Loucy (cell line): Measurements from ENCODE around the gene PTTG1IP.
A peak's percentile ranks its signal among the peaks of the same experiment; 100 is the strongest.
"Not testable (repeated sequence)": the region's sequence is repeated elsewhere in the genome, so short reads cannot be mapped to it uniquely, and the experiment has no call there.

Experiments
- H2AFZ ChIP-seq: fragments of 200-600 bp; sonication (generic); 2 replicates; pipeline ENCODE4 v1.6.0; 2016; ENCODE audit warnings: antibody characterized with exemption, mild to moderate bottlenecking, low read length, moderate library complexity
- H3F3A ChIP-seq: fragments of 200-600 bp; 2 replicates; pipeline ENCODE4 v1.6.0; 2016; ENCODE audit warnings: antibody characterized with exemption, low read depth, mild to moderate bottlenecking
- H3K27me3 ChIP-seq: fragments of 200-600 bp; sonication (generic); 2 replicates; pipeline ENCODE4 v1.6.1; 2014; ENCODE audit warnings: low read length, mild to moderate bottlenecking; ENCODE audit not compliant: insufficient read depth, poor library complexity, severe bottlenecking
- H3K36me3 ChIP-seq: fragments of 200-600 bp; sonication (generic); 2 replicates; pipeline ENCODE4 v1.6.1; 2016; ENCODE audit warnings: low read length; ENCODE audit not compliant: insufficient read depth
- H3K4me1 ChIP-seq: fragments of 200-600 bp; sonication (generic); 2 replicates; pipeline ENCODE4 v1.5.1; 2014; ENCODE audit warnings: low read length, mild to moderate bottlenecking; ENCODE audit not compliant: insufficient read depth, poor library complexity, severe bottlenecking
- H3K4me2 ChIP-seq: fragments of 200-600 bp; sonication (generic); 2 replicates; pipeline ENCODE4 v1.6.0; 2014; ENCODE audit warnings: antibody characterized with exemption, low read length, low read depth, mild to moderate bottlenecking; ENCODE audit not compliant: poor library complexity, severe bottlenecking
- H3K4me3 ChIP-seq: fragments of 200-600 bp; sonication (generic); 2 replicates; pipeline ENCODE4 v1.5.1; 2014; ENCODE audit warnings: low read length, mild to moderate bottlenecking, mixed read lengths; ENCODE audit not compliant: poor library complexity, severe bottlenecking
- H3K79me2 ChIP-seq: fragments of 200-600 bp; sonication (generic); 2 replicates; pipeline ENCODE4 v1.6.1; 2014; ENCODE audit warnings: low read length; ENCODE audit not compliant: insufficient read depth
- H3K9ac ChIP-seq: fragments of 200-600 bp; sonication (generic); 2 replicates; pipeline ENCODE4 v1.6.0; 2014; ENCODE audit warnings: mild to moderate bottlenecking, low read depth, low read length, moderate library complexity; ENCODE audit not compliant: poor library complexity, severe bottlenecking
- H3K9me2 ChIP-seq: fragments of 200-600 bp; sonication (generic); replicated peaks from 2 replicates; pipeline ENCODE4 v1.6.1; 2016; ENCODE audit warnings: low read depth, low read length, mixed read lengths
- H3K9me3 ChIP-seq: fragments of 200-600 bp; sonication (generic); 2 replicates; pipeline ENCODE4 v1.6.1; 2014; ENCODE audit warnings: mild to moderate bottlenecking, antibody characterized with exemption, low read length, low read depth; ENCODE audit not compliant: insufficient read depth
- H4K20me1 ChIP-seq: fragments of 200-600 bp; sonication (generic); 2 replicates; pipeline ENCODE4 v1.6.0; 2014; ENCODE audit warnings: antibody characterized with exemption, low read length, mild to moderate bottlenecking; ENCODE audit not compliant: insufficient read depth, poor library complexity, severe bottlenecking
- EZH2phosphoT487 ChIP-seq: fragments of 200-600 bp; IDR thresholded peaks from 2 replicates; pipeline ENCODE4 v1.6.1; 2018; ENCODE audit warnings: antibody characterized with exemption, mild to moderate bottlenecking, moderate library complexity, borderline replicate concordance
- TF ChIP-seq, protein P1 (sequence below): fragments of 200-600 bp; sonication (generic); conservative IDR thresholded peaks from 2 replicates; pipeline ENCODE4 v1.5.1; 2014; ENCODE audit warnings: mild to moderate bottlenecking, antibody characterized with exemption, low read length

The PTTG1IP gene

DNA sequence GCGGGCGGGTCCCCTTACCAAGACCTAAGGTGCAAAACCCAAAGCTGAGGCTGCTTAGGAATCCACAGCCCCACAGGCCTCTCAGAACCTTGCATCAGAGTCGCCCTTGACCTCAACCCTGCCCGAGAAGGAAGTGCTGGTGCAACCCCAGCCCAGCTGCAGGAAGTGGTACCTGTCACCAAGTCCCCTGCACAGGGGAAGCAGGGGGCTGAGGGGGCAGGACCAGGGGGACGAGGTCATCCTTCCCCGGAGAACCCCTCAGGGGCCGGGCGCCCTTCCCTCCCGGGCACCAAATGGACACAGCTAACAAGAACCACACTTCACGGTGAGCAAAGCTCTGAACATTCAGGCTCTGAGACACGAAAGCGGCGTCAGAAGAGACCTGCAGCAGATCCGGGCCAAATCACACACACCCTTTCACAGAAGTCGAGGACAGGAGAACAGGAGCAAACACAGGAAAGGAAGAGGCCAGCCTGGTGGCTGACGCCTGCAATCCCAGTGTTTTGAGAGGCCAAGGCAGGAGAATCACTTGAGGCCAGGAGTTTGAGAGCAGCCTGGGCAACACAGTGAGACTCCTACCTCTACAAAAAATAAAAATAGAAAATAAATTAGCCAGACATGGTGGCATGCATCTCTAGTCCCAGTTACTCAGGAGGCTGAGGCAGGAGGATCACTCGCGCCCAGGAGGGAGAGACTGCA, 40.8 kb upstream of the PTTG1IP start:
- Histone ChIP-seq H3K36me3 (peaks cover 3% of the 10 kb centered on the region; the same call in 1 of the 2 replicates), H3K79me2 (peaks cover 70% of the 10 kb centered on the region), H2AFZ (no peak overlapping the region), H3F3A (0 out of 2 replicates have a peak, but pooled peaks cover 4% of the 10 kb centered on the region), H3K4me2 (peak overlapping the region; percentile 78), H3K27me3 (no peaks in the 10 kb centered on the region), H3K4me1 (peaks cover 59% of the 10 kb centered on the region), H3K9me3 (no peaks in the 10 kb centered on the region), H3K4me3 (peak overlapping the region; percentile 58), H4K20me1 (peaks cover 5% of the 10 kb centered on the region), H3K9me2 (no peaks in the 10 kb centered on the region), H3K9ac (peak overlapping the region; percentile 67)
- TF ChIP-seq, protein P1, sequence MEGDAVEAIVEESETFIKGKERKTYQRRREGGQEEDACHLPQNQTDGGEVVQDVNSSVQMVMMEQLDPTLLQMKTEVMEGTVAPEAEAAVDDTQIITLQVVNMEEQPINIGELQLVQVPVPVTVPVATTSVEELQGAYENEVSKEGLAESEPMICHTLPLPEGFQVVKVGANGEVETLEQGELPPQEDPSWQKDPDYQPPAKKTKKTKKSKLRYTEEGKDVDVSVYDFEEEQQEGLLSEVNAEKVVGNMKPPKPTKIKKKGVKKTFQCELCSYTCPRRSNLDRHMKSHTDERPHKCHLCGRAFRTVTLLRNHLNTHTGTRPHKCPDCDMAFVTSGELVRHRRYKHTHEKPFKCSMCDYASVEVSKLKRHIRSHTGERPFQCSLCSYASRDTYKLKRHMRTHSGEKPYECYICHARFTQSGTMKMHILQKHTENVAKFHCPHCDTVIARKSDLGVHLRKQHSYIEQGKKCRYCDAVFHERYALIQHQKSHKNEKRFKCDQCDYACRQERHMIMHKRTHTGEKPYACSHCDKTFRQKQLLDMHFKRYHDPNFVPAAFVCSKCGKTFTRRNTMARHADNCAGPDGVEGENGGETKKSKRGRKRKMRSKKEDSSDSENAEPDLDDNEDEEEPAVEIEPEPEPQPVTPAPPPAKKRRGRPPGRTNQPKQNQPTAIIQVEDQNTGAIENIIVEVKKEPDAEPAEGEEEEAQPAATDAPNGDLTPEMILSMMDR = no peak
- no peak for TF ChIP-seq EZH2phosphoT487

DNA sequence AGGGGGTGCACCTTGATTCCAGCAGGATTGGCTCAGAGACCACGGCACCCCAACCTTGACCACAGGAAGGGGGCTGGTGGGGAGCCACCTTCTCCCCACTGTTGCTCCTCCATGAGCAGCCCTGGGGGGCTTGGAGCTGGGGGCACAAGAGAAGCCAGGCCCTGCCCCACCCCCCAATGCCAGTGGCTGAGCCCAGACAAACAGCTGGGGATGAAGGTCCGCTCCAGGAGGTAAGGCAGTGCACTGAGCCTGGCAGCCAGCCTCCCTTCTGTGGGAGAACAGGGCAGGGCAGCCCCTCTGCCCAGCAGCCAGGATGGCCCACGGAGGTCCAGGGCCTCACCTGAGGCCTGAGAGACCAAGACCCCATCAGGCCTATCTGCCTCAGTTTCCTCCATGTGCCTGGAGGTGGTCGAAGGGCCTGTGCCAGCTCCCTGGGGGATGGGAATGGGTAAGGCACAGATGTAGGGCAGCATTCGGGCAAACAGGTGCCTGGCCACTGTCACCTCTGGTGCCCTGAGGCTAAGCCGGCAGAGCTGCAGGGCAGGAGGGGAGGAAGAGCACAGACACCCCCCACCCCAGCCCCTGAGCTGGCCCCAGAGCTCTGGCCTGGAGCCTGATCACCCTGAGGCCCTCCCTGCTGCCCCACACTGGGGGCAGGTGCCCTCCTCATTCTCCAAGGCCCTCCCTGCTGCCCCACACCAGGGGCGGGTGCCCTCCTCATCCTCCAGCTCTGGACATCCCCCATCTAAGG, 40.1 kb upstream of the PTTG1IP start:
- peak overlapping the region; percentile 58 for H3K4me3 ChIP-seq
- peaks cover 57% of the 10 kb centered on the region for H3K4me1 ChIP-seq
- peaks cover 63% of the 10 kb centered on the region for H3K79me2 ChIP-seq
- H3K4me2 ChIP-seq = peak overlapping the region; percentile 78
- no peak for TF ChIP-seq EZH2phosphoT487
- TF ChIP-seq, protein P1 = no peak
- H3K9me2 ChIP-seq = no peaks in the 10 kb centered on the region
- H3K9me3 ChIP-seq = no peaks in the 10 kb centered on the region
- peak overlapping the region; percentile 67 for H3K9ac ChIP-seq
- no peak overlapping the region for H2AFZ ChIP-seq
- H3K36me3 ChIP-seq = peaks cover 7% of the 10 kb centered on the region; the same call in 1 of the 2 replicates
- 0 out of 2 replicates have a peak, but pooled peaks cover 4% of the 10 kb centered on the region for H3F3A ChIP-seq
- no peaks in the 10 kb centered on the region for H3K27me3 ChIP-seq
- H4K20me1 ChIP-seq = peaks cover 4% of the 10 kb centered on the region

DNA sequence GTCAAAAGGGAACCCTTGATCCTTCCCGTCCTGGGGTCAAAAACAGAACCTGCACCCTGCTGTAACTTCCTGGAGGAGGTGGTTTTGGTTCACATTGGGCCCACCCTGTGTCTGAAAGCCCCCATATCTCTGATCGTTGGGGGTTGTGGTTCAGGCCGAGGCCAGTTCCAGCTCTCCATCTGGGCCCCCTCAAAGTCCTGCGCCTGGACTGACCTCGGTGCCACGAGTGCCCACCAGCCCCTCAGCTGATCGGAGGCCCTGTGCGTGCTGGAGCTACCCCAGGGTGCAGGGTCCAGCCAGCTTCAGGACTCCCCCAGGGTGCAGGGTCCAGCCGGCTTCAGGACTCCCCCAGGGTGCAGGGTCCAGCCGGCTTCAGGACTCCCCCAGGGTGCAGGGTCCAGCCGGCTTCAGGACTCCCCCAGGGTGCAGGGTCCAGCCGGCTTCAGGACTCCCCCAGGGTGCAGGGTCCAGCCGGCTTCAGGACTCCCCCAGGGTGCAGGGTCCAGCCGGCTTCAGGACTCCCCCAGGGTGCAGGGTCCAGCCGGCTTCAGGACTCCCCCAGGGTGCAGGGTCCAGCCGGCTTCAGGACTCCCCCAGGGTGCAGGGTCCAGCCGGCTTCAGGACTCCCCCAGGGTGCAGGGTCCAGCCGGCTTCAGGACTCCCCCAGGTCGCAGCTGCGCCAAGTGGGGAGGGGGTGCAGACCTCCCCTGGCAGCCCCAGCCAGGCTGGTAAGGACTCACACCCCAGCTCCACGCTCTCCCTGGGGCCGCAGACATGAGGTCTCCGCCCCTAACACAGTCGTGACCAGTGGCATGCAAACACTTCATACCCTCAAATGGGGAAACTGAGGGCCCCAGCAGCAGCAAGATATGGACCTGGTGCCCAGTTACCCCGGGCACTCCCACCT, 39.3 kb upstream of the PTTG1IP start:
- Histone ChIP-seq H3K4me2 (peak overlapping the region; percentile 78), H3K9ac (peak overlapping the region; percentile 67), H3K4me1 (peaks cover 56% of the 10 kb centered on the region), H3K4me3 (peak overlapping the region; percentile 58), H3K79me2 (peaks cover 55% of the 10 kb centered on the region)
- H3K9me2 ChIP-seq, H4K20me1 ChIP-seq, H2AFZ ChIP-seq, H3K27me3 ChIP-seq, H3F3A ChIP-seq, H3K36me3 ChIP-seq, H3K9me3 ChIP-seq: not testable (repeated sequence)
